ENCODE measurements around the gene NDUFA1. TPM values are rescaled to one million over a fixed set of nuclear protein-coding genes. Genes with fewer than 3 reads are reported as not detected.
"Not testable (repeated sequence)": the region's sequence is repeated elsewhere in the genome, so short reads cannot be mapped to it uniquely, and the experiment has no call there.

NDUFA1 gene
- polyA plus RNA-seq, 1 donor from 2014 or later, result 270 TPM

- H3F3A ChIP-seq (ENCODE audit: insufficient read depth, low read length, poor library complexity, severe bottlenecking), result no peaks in the 10 kb centered on the region
- no peaks in the 10 kb centered on the region for H3K9me2 ChIP-seq (ENCODE audit: insufficient read depth, low read length)
- no peak overlapping the region for H3K4me3 ChIP-seq (ENCODE audit: low read length)
- no peaks in the 10 kb centered on the region for H3K27me3 ChIP-seq (ENCODE audit: insufficient read depth, low read depth, low read length)
- no peak overlapping the region for H2AFZ ChIP-seq (ENCODE audit: low read depth, low read length)
- TF ChIP-seq CTCF (IDR thresholded peaks at IDR 0.05; ENCODE audit: poor library complexity, severe bottlenecking) (no peak), POLR2AphosphoS5 (IDR thresholded peaks at IDR 0.05) (no peak), EZH2 (IDR thresholded peaks at IDR 0.05; ENCODE audit: borderline replicate concordance, insufficient read depth, low read length, poor library complexity, severe bottlenecking) (no peak), EP300 (conservative IDR thresholded peaks at IDR 0.05; ENCODE audit: poor library complexity, severe bottlenecking) (no peak), MXI1 (conservative IDR thresholded peaks at IDR 0.05; ENCODE audit: poor library complexity, severe bottlenecking) (no peak), RAD21 (conservative IDR thresholded peaks at IDR 0.05) (no peak), TAF1 (IDR thresholded peaks at IDR 0.05; ENCODE audit: low read depth) (no peak), REST (IDR thresholded peaks at IDR 0.05; ENCODE audit: borderline replicate concordance) (no peak), SMC3 (conservative IDR thresholded peaks at IDR 0.05; ENCODE audit: poor library complexity) (no peak)
- H3K36me3 ChIP-seq (ENCODE audit: insufficient read depth, low read length), result no peaks in the 10 kb centered on the region
- no peaks in the 10 kb centered on the region for H3K79me2 ChIP-seq (replicated peaks; ENCODE audit: insufficient read depth, low read length)
- H4K20me1 ChIP-seq (ENCODE audit: insufficient read depth), result no peaks in the 10 kb centered on the region
- no peaks in the 10 kb centered on the region for H3K9me3 ChIP-seq (ENCODE audit: low read length)
- H3K27ac ChIP-seq (ENCODE audit: low read length), result no peak overlapping the region
- no peak overlapping the region for H3K9ac ChIP-seq (ENCODE audit: low read length)
- H3K4me2 ChIP-seq (ENCODE audit: low read length), result no peak overlapping the region
These were observed 14.2 kb downstream of the NDUFA1 start for GRCh38 chrX:119885554-119886428.

GRCh38 chrX:119887721-119888425, 16.2 kb downstream of the NDUFA1 start:
- H3K36me3 ChIP-seq (ENCODE audit: insufficient read depth, low read length), result no peaks in the 10 kb centered on the region
- no peak overlapping the region for H3K4me2 ChIP-seq (ENCODE audit: low read length)
- H3K9me3 ChIP-seq (ENCODE audit: low read length), result no peaks in the 10 kb centered on the region
- no peak for TF ChIP-seq REST (IDR thresholded peaks at IDR 0.05; ENCODE audit: borderline replicate concordance)
- TF ChIP-seq POLR2AphosphoS5 (IDR thresholded peaks at IDR 0.05), result no peak
- no peak for TF ChIP-seq EZH2 (IDR thresholded peaks at IDR 0.05; ENCODE audit: borderline replicate concordance, insufficient read depth, low read length, poor library complexity, severe bottlenecking)
- TF ChIP-seq MXI1 (conservative IDR thresholded peaks at IDR 0.05; ENCODE audit: poor library complexity, severe bottlenecking), result no peak
- TF ChIP-seq RAD21 (conservative IDR thresholded peaks at IDR 0.05), result no peak
- no peak for TF ChIP-seq EP300 (conservative IDR thresholded peaks at IDR 0.05; ENCODE audit: poor library complexity, severe bottlenecking)
- no peak for TF ChIP-seq TAF1 (IDR thresholded peaks at IDR 0.05; ENCODE audit: low read depth)
- no peak overlapping the region for H3K27ac ChIP-seq (ENCODE audit: low read length)
- H3F3A ChIP-seq (ENCODE audit: insufficient read depth, low read length, poor library complexity, severe bottlenecking), result no peaks in the 10 kb centered on the region
- H3K9me2 ChIP-seq (ENCODE audit: insufficient read depth, low read length), result no peaks in the 10 kb centered on the region
- no peak overlapping the region for H2AFZ ChIP-seq (ENCODE audit: low read depth, low read length)
- no peaks in the 10 kb centered on the region for H3K79me2 ChIP-seq (replicated peaks; ENCODE audit: insufficient read depth, low read length)
- no peak overlapping the region for H3K4me3 ChIP-seq (ENCODE audit: low read length)
- H4K20me1 ChIP-seq (ENCODE audit: insufficient read depth), result no peaks in the 10 kb centered on the region
- H3K27me3 ChIP-seq (ENCODE audit: insufficient read depth, low read depth, low read length), result no peaks in the 10 kb centered on the region
- no peak overlapping the region for H3K9ac ChIP-seq (ENCODE audit: low read length)

GRCh38 chrX:119890626-119891025, 19.0 kb downstream of the NDUFA1 start:
- not testable (repeated sequence) for H3K79me2 ChIP-seq (replicated peaks; ENCODE audit: insufficient read depth, low read length); H3K9ac ChIP-seq (ENCODE audit: low read length); H3K4me3 ChIP-seq (ENCODE audit: low read length); H3K9me3 ChIP-seq (ENCODE audit: low read length); H3K27ac ChIP-seq (ENCODE audit: low read length); H3K4me2 ChIP-seq (ENCODE audit: low read length); H3F3A ChIP-seq (ENCODE audit: insufficient read depth, low read length, poor library complexity, severe bottlenecking); H3K9me2 ChIP-seq (ENCODE audit: insufficient read depth, low read length); H4K20me1 ChIP-seq (ENCODE audit: insufficient read depth); H3K36me3 ChIP-seq (ENCODE audit: insufficient read depth, low read length); H3K27me3 ChIP-seq (ENCODE audit: insufficient read depth, low read depth, low read length); H2AFZ ChIP-seq (ENCODE audit: low read depth, low read length)

Measured in neural cell (in vitro differentiated cells).